K562 (cell line): ENCODE measurements around the gene TAOK2. TPM values are rescaled to one million over a fixed set of nuclear protein-coding genes. Genes with fewer than 3 reads are reported as not detected.
A peak's percentile ranks its signal among the peaks of the same experiment; 100 is the strongest.

Experiments
- ARID4B ChIP-seq: sonication (generic); formaldehyde crosslinking; IDR thresholded peaks from 2 replicates; pipeline ENCODE4 v1.8.0; 2022; ENCODE audit warnings: mild to moderate bottlenecking, missing genetic modification reagents
- ELF2 ChIP-seq: fragments of 250-450 bp; sonication (Bioruptor Pico); IDR thresholded peaks from 2 replicates; pipeline ENCODE4 v1.5.0; 2021; ENCODE audit warnings: mild to moderate bottlenecking
- GTF2E2 ChIP-seq: fragments of 200-800 bp; sonication (Bioruptor generic); IDR thresholded peaks from 2 replicates; pipeline ENCODE4 v1.6.1; 2016; ENCODE audit warnings: missing genetic modification characterization, missing compliant biosample characterization
- KLF6 ChIP-seq: fragments of 250-450 bp; sonication (Bioruptor Pico); IDR thresholded peaks from 2 replicates; pipeline ENCODE4 v1.4.0; 2020; ENCODE audit warnings: mild to moderate bottlenecking, moderate library complexity, borderline replicate concordance
- NFRKB ChIP-seq: fragments of 450-650 bp; IDR thresholded peaks from 2 replicates; pipeline ENCODE4 v1.6.1; 2016; ENCODE audit warnings: low read depth
- NRF1 ChIP-seq, 2 experiments: fragments of 450-650 bp; IDR thresholded peaks in 1 of 2; conservative IDR thresholded peaks in 1 of 2; 2 replicates each; pipeline ENCODE4 v1.6.1; 2014; ENCODE audit warnings: mild to moderate bottlenecking in 2 of 2
- PKNOX1 ChIP-seq: fragments of 450-650 bp; IDR thresholded peaks from 2 replicates; pipeline ENCODE4 v1.6.1; 2016
- SP1 ChIP-seq: sonication (generic); formaldehyde crosslinking; IDR thresholded peaks from 2 replicates; pipeline ENCODE4 v1.8.1; 2022; ENCODE audit warnings: mild to moderate bottlenecking, missing genetic modification reagents
- TCF3 ChIP-seq: sonication (generic); formaldehyde crosslinking; IDR thresholded peaks from 2 replicates; pipeline ENCODE4 v1.4.0; 2020; ENCODE audit warnings: mild to moderate bottlenecking, missing genetic modification reagents
- TCF7 ChIP-seq: sonication (generic); IDR thresholded peaks from 2 replicates; pipeline ENCODE4 v1.6.1; 2016; ENCODE audit warnings: antibody characterized with exemption, borderline replicate concordance
- USF1 ChIP-seq: sonication (generic); formaldehyde crosslinking; IDR thresholded peaks from 2 replicates; pipeline ENCODE4 v1.9.0; 2022; ENCODE audit warnings: mild to moderate bottlenecking, missing genetic modification reagents
- ZBTB11 ChIP-seq, 3 experiments: fragments of 200-800 bp in 1 of 3; fragments of 250-450 bp in 1 of 3; fragments of 450-650 bp in 1 of 3; sonication (Bioruptor Pico) in 1 of 3; sonication (Bioruptor generic) in 1 of 3; formaldehyde crosslinking in 1 of 3; IDR thresholded peaks; 2 replicates each; pipeline versions ENCODE4 v1.6.1 to v1.8.0; 2016 to 2022; ENCODE audit warnings: mild to moderate bottlenecking in 2 of 3, missing genetic modification characterization in 2 of 3, missing compliant biosample characterization in 1 of 3, moderate library complexity in 1 of 3
- ZNF197 ChIP-seq: fragments of 200-800 bp; sonication (Bioruptor generic); IDR thresholded peaks from 2 replicates; pipeline ENCODE4 v1.6.1; 2016; ENCODE audit warnings: low read depth, missing genetic modification characterization, missing compliant biosample characterization
- polyA plus RNA-seq, 8 experiments: library from polyadenylated mRNA; depleted of rRNA in 4 of 8; stranded (reverse) in 5 of 8; unstranded in 3 of 8; fragments of >200 nt; fragmentation: Nextera tagmentation in 2 of 8; fragmentation: Illumina TruSeq in 1 of 8; extraction: Ambion mirVana in 2 of 8; extraction: Trizol in 1 of 8; gene quantifications; 2 replicates each; pipeline versions ENCODE4 v1.2.1 to v1.2.3, GENCODE V29; 2011 to 2014; ENCODE audit warnings: inconsistent platforms in 1 of 8, missing spikeins in 1 of 8
- total RNA-seq, 7 experiments: library from RNA; depleted of rRNA in 6 of 7; stranded (reverse); fragments of >200 nt in 6 of 7; fragmentation: Illumina TruSeq in 2 of 7; extraction: Trizol in 2 of 7; gene quantifications; 2 replicates each; pipeline versions ENCODE4 v1.2.1 to v1.2.3, GENCODE V29; 2011 to 2021; ENCODE audit warnings: low replicate concordance in 1 of 7

The TAOK2 gene
- total and polyA plus RNA-seq, 9 of the 15 experiments (the other 6 are each of a cell fraction or from before 2014, with no cell fraction given), result 0.10 to 41.8 (median 13.7) TPM

GRCh38 chr16:29973384-29974246 lies at the start of gene TAOK2 (continued):
- TF ChIP-seq PKNOX1 (peak; percentile 66), GTF2E2 (tag) (no peak; the same call in 1 of the 2 replicates), NFRKB (peak; percentile 52; the same call in 1 of the 2 replicates), ARID4B (peak; percentile 51; the same call in 1 of the 2 replicates), ELF2 (CRISPR knock-in tag) (0 out of 2 replicates have a peak, but pooled peaks have one; percentile 10), KLF6 (CRISPR knock-in tag) (0 out of 2 replicates have a peak, but pooled peaks have one; percentile 43), TCF3 (CRISPR knock-in tag) (peak; percentile 22; the same call in 1 of the 2 replicates), USF1 (CRISPR knock-in tag) (no peak; the same call in 1 of the 2 replicates), ZNF197 (CRISPR knock-in tag) (no peak), ZBTB11 (CRISPR knock-in tag; IDR thresholded peaks at IDR 0.05) (no peak; a peak in 1 of 6 replicates), TCF7 (no peak), NRF1 (conservative IDR thresholded peaks at IDR 0.05 in 1 of 2, IDR thresholded peaks at IDR 0.05 in 1 of 2) (peak; percentile 100), SP1 (peak; percentile 93)
